DND-41 (cell line): ENCODE measurements around the gene ADNP2.

Experiments used
- CTCF ChIP-seq: IDR thresholded peaks from 2 replicates; pipeline ENCODE4 v1.5.1; 2012; ENCODE audit warnings: borderline replicate concordance, low read length, moderate library complexity, mild to moderate bottlenecking; ENCODE audit not compliant: poor library complexity, severe bottlenecking; ENCODE audit errors: extremely low read depth
- EZH2 ChIP-seq: IDR thresholded peaks from 3 replicates; pipeline ENCODE4 v1.6.1; 2012; ENCODE audit warnings: borderline replicate concordance, low read depth, mild to moderate bottlenecking, moderate library complexity, low read length, inconsistent platforms; ENCODE audit not compliant: severe bottlenecking

- TF ChIP-seq CTCF (no peak), EZH2 (no peak)
These were observed 933 bp upstream of the ADNP2 start for GRCh38 chr18:80108121-80108536.
